ENCODE measurements around the gene HMMR. TPM values are rescaled to one million over a fixed set of nuclear protein-coding genes. Genes with fewer than 3 reads are reported as not detected.

Gene HMMR
- total and polyA plus RNA-seq, 9 of the 15 experiments (the other 6 are each of a cell fraction or from before 2014, with no cell fraction given) = 74.9 to 133 (median 90.8) TPM

GRCh38 chr5:163504079-163504931, 43.9 kb downstream of the HMMR start (continued):
- TF ChIP-seq THRA (IDR thresholded peaks at IDR 0.05) (no peak), BHLHE40 (IDR thresholded peaks at IDR 0.05; ENCODE audit: low read length) (no peak), ARNT (IDR thresholded peaks at IDR 0.05) (no peak), PRMT5 (CRISPR knock-in tag; IDR thresholded peaks at IDR 0.05) (no peak), ETS1 (conservative IDR thresholded peaks at IDR 0.05; ENCODE audit: control insufficient read depth, low read depth, low read length) (no peak), MLLT1 (IDR thresholded peaks at IDR 0.05) (peak in 1 of 2 experiments; percentile 26; a peak in 1 of 4 replicates), E2F8 (IDR thresholded peaks at IDR 0.05; ENCODE audit: low read depth, partially characterized antibody) (no peak), CHCHD3 (CRISPR knock-in tag; IDR thresholded peaks at IDR 0.05) (no peak), PHF20 (IDR thresholded peaks at IDR 0.05; ENCODE audit: partially characterized antibody) (no peak), ZNF778 (CRISPR knock-in tag; IDR thresholded peaks at IDR 0.05) (no peak), SAP30 (IDR thresholded peaks at IDR 0.05; ENCODE audit: borderline replicate concordance, insufficient read depth, low read depth, low read length, poor library complexity, severe bottlenecking) (peak; percentile 34), ATF1 (CRISPR knock-in tag; IDR thresholded peaks at IDR 0.05) (no peak), ATF1 (tag; IDR thresholded peaks at IDR 0.05) (peak; percentile 13; the same call in 1 of the 2 replicates), HNRNPH1 (optimal IDR thresholded peaks at IDR 0.05; ENCODE audit: low read depth, low read length) (no peak), RUNX1 (IDR thresholded peaks at IDR 0.05; ENCODE audit: low read depth) (no peak), SRSF7 (optimal IDR thresholded peaks at IDR 0.05; ENCODE audit: low read depth, low read length) (no peak), SREBF2 (CRISPR knock-in tag; IDR thresholded peaks at IDR 0.05) (no peak), ZNF280B (CRISPR knock-in tag; IDR thresholded peaks at IDR 0.05) (no peak)

Data from K562 (cell line).